Stimulated activated CD4-positive, alpha-beta T cell treated with anti-CD3 and anti-CD28 coated beads, Interleukin-4, amount 100 ng/mL, for 24 hours (primary cell): ENCODE measurements around the gene FAR2.

Experiments used
- DNase-seq: peaks from one replicate; pipeline ENCODE4 v3.0.0-alpha.2; 2020

FAR2 gene

GRCh38 chr12:29208936-29209701, 60.0 kb downstream of the FAR2 start:
- DNase-seq, result no peak

- DNase-seq, result no peak
These were observed 62.6 kb downstream of the FAR2 start for GRCh38 chr12:29211696-29212095.

GRCh38 chr12:29212682-29213403, 63.8 kb downstream of the FAR2 start:
- DNase-seq, result no peak

GRCh38 chr12:29216266-29216665, 67.2 kb downstream of the FAR2 start:
- no peak for DNase-seq

DNA sequence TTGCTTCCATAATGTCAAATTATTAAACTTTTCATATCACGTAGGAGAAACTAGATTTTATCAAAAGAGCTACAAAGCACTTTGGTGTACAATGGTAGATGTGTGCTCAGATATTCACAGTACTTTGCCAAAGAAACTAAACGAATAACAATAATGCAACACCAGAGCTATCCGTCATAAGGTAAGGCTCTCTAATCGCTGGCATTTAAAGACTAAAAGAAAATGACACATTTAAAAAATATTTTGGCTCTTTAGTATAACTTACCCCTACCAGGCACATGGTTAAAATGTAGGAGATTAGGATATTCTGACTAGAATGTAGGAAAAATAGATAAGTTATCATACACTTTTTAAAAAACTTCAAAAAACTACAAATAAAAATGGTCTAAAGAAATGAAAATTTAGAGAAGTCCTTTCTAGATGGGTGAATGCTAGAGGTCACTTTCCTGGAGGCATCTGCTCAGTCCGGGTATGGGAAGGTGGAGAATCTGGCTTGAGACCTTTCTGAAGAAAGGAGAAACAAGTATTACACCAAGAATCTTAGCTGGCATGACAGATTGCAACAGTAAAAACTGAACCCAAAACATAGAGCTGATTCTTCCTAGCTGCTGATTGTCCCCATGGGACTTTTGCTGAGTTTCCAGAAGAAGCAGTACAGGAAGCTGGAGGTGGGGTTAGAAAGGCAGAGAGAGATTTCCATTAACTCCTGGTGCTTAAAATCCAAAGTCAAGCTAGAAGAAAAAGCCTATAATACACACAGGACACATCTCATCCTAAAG, 67.9 kb downstream of the FAR2 start:
- DNase-seq, result no peak

DNA sequence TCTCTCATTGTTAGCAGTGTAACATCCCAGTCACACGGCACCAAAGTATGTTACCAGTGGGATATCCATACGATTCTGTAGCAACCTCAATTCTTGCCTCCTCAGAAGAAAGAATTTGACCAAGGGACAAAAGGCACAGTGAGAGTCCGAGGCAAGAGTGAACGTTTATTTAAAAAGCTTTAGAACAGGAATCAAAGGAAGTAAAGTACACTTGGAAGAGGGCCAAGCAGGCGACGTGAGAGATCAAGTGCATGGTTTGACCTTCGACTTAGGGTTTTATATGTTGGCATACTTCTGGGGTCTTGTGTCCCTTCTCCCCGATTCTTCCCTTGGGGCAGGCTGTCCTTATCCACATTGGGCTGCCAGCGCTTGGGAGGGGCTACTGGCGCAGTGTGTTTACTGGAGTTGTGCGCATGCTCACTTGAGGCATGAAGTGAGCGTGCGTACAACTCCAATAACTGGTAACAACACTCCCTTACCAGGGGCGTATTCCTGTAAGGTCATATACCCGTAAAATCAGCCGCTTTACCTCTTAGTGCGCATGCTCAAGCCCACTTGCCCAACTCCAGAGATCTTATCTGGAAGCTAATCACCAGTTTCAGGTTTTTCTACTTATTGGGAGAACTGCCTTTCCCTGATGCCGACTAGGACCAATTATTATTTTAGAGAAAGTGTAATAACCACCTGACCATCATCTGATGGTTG, 71.7 kb downstream of the FAR2 start:
- no peak for DNase-seq

- DNase-seq, result no peak
These were observed 73.1 kb downstream of the FAR2 start for GRCh38 chr12:29222200-29222599.

- no peak for DNase-seq
These were observed 74.3 kb downstream of the FAR2 start for GRCh38 chr12:29223426-29223825.

- DNase-seq, result no peak
These were observed 75.0 kb downstream of the FAR2 start for GRCh38 chr12:29223956-29224543.

- no peak for DNase-seq
These were observed 75.5 kb downstream of the FAR2 start for GRCh38 chr12:29224572-29224971.

DNA sequence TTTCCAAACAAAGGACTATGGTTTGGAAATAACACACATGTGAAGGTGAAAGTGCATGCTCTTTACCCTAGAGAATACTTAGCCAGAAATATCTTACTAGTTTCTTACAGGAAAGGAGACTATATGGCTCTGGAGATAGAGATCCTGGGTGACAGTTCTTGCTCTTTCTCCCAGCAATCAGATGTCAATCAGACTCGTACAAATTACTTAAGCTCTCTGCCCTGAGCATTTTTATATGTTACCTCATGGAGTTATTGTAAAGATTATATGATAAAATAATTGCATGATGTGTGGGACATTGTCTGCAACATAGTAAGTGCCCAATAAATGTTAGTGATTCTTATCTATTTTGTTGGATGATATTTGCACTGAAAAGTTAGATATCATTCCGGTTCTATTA, 76.8 kb downstream of the FAR2 start:
- DNase-seq, result no peak

DNA sequence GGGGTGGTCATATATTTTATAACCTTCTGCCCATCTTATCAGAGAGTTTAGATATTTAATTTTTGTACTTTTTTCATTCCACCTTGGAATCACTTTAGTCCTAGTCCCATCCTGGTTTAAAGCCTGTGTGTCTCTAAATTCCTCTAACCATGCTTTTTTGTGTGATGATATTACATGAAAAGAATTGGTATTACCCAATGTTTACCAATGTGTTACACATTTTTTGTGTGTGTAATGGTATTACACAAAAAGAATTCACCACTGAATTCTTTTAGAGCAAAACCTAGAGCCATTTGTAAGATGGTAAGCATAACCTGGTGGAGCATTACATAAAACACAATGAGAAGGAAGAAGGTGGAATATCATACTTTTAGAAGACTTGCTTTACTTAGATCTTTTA, 77.5 kb downstream of the FAR2 start:
- no peak for DNase-seq

DNA sequence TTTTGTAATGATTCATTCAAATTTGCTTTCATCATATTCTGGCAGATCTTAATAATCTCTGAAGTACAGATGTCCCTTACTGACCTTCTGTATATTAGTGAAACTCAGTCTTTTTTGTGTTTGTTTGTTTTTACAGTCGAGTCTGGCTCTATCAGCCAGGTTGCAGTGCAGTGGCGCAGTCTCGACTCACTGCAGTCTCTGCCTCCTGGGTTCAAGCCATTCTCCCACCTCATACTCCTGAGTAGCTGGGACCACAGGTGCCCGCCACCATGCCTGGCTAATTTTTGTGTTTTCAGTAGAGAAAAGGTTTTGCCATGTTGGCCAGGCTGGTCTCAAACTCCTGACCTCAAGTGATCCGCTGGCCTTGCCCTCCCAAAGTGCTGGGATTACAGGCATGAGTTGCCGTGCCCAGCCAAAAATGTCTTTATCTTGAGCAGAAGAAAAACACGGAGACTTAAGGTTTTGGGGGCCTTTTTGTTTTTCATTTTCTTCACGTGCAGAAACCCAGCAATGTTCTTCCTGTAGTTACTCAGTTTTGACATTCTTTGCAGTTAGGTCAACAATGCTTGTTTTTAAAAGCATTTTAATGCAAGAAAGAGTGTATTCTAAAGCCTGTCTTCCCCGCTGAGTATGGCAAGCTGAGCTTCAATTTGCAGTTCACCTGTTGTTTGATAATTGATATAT, 79.5 kb downstream of the FAR2 start:
- DNase-seq, result no peak

DNA sequence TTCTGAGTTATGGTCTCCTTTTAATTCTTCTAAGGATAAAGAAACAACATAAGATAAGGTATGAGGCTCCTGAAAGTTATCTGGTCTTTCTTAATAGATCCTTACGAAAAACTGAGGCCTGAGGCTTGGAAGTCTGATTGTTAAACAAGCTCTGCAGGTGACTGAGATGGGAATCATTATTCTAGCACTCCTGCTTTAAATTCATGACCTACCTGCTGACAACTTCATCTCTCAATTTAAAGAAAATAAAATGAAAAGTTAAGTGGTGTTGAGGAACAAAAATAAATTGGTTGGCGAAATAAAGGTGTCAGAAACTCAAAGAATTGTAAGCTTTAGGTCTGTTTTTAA, 80.1 kb downstream of the FAR2 start:
- no peak for DNase-seq

DNA sequence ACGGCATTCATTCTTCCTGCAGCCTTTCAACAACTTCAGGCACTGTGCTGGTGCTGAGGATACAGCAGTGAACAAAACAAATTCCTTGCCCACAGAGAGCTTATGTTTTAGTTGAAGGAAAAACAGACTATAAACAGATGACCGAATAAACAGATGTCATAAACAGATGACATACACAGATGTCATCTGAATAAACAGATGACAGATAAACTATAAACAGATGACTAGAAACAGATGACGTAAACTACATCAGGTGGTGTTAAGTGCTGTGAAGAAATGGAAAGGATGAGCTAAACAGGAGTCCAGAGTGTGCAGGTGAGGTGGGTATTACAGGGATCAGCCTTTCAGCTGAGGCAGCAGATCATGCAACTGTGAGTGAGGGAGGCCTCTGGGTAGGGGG, 80.9 kb downstream of the FAR2 start:
- DNase-seq, result no peak

- no peak for DNase-seq
These were observed 81.9 kb downstream of the FAR2 start for GRCh38 chr12:29230800-29231560.

- no peak for DNase-seq
These were observed 83.0 kb downstream of the FAR2 start for GRCh38 chr12:29232086-29232485.

DNA sequence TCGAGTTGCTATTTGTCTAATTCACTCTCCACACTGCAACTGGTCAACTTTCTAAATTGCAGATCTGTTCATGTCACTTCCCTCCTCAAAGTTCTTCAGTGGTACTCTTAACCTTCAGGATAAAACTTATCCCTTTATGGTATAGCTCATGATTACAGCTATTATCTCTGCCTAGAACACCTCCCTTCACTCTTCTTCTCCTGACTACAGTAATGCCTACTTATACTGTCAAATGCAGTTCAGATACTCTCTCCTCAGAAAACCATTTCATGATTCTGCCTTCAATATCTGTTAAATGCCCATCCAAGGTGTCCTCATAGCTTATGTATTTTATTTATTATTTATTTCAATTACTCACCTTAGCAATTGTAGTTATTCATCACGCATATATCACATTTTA, 85.5 kb downstream of the FAR2 start:
- no peak for DNase-seq

GRCh38 chr12:29234965-29235626, 86.0 kb downstream of the FAR2 start:
- DNase-seq, result no peak

DNA sequence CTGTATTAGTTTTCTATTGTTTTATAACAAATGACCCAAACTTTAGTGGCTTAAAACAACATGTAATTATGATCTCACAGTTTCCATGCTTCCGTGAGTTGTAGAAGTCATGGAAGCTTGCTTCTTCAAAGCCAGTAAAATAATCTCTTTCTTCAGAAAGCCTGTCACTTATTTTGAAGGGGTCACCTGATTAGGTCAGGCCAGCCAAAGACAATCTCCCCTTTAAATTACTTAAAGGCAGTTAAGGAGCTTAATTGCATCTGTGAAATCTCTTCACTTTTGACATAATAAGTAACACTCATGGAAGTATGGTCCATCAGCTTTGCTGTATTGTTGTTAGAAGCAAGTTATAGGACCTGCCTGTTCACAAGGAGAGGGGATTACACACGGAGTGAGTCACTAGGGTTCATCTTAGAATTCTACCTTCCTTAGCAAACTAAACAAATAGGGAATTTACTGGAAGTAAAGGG, 89.8 kb downstream of the FAR2 start:
- no peak for DNase-seq

DNA sequence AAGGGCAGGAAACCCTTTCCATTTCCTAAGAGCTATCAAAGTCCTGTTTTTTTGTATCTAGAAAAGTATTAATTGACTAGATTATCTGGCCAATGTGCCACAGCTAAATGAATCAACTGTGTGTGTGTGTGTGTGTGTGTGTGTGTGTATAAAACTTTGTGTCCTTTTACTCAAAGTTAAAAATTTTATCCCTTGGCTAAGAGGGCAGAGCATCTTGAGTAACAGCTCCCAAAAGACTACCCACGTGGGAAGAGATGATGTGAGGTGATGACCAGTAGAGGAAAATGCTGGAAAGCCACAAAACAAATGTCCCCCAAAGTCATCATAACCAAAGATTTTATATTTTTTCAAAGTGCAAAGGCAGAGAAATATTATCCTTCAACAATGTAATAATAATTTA, 90.3 kb downstream of the FAR2 start:
- DNase-seq, result no peak
